Kidney epithelial cell (primary cell): ENCODE data around the gene SMARCA2. TPM values are rescaled to one million over a fixed set of nuclear protein-coding genes. Genes with fewer than 3 reads are reported as not detected.

Source experiments
- DNase-seq: peaks from one replicate; pipeline ENCODE4 v3.0.0-alpha.2; 2010; ENCODE audit warnings: low read depth
- H3K27me3 ChIP-seq: 2 replicates; pipeline ENCODE4 v1.6.0; 2011; ENCODE audit warnings: low read length; ENCODE audit not compliant: control insufficient read depth, insufficient read depth
- H3K36me3 ChIP-seq: 2 replicates; pipeline ENCODE4 v1.5.1; 2011; ENCODE audit warnings: low read length; ENCODE audit not compliant: control insufficient read depth, insufficient read depth
- H3K4me3 ChIP-seq: 2 replicates; pipeline ENCODE4 v1.5.1; 2011; ENCODE audit warnings: low read depth, mild to moderate bottlenecking, control low read depth, low read length
- total RNA-seq: library from RNA; depleted of rRNA; stranded (reverse); fragments of >200 nt; gene quantifications from 2 replicates; pipeline ENCODE4 v1.2.3, GENCODE V29; 2015
- TF ChIP-seq, protein P1 (sequence below): IDR thresholded peaks from 2 replicates; pipeline ENCODE4 v1.5.1; 2011; ENCODE audit warnings: mild to moderate bottlenecking, moderate library complexity, low read length, control low read depth, inconsistent platforms; ENCODE audit not compliant: insufficient read depth, poor library complexity, severe bottlenecking

SMARCA2 gene
- total RNA-seq, 1 donor from 2014 or later, result 34.3 TPM

DNA sequence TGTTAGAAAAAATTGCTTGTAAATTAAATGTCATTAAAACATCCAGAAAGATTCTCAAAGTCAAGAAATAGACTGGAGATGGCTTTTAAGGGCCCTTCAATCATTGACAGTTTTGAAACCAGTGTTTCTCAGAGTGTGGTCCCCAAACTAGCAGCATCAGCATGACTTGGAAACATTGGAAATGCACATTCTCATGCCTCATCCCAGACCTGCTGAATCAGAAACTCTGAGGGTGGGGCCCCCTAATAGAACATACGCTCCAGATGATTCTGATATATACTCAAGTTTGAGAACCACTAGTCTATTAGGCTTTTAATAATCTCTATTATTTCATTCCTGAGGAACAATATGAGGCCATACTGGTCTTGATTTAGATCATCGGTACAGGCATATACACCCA is 181.6 kb downstream of the SMARCA2 start:
- H3K4me3 ChIP-seq, result no peak overlapping the region
- no peak for DNase-seq
- TF ChIP-seq, protein P1, sequence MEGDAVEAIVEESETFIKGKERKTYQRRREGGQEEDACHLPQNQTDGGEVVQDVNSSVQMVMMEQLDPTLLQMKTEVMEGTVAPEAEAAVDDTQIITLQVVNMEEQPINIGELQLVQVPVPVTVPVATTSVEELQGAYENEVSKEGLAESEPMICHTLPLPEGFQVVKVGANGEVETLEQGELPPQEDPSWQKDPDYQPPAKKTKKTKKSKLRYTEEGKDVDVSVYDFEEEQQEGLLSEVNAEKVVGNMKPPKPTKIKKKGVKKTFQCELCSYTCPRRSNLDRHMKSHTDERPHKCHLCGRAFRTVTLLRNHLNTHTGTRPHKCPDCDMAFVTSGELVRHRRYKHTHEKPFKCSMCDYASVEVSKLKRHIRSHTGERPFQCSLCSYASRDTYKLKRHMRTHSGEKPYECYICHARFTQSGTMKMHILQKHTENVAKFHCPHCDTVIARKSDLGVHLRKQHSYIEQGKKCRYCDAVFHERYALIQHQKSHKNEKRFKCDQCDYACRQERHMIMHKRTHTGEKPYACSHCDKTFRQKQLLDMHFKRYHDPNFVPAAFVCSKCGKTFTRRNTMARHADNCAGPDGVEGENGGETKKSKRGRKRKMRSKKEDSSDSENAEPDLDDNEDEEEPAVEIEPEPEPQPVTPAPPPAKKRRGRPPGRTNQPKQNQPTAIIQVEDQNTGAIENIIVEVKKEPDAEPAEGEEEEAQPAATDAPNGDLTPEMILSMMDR, result no peak
- no peaks in the 10 kb centered on the region for H3K36me3 ChIP-seq
- H3K27me3 ChIP-seq, result no peaks in the 10 kb centered on the region

DNA sequence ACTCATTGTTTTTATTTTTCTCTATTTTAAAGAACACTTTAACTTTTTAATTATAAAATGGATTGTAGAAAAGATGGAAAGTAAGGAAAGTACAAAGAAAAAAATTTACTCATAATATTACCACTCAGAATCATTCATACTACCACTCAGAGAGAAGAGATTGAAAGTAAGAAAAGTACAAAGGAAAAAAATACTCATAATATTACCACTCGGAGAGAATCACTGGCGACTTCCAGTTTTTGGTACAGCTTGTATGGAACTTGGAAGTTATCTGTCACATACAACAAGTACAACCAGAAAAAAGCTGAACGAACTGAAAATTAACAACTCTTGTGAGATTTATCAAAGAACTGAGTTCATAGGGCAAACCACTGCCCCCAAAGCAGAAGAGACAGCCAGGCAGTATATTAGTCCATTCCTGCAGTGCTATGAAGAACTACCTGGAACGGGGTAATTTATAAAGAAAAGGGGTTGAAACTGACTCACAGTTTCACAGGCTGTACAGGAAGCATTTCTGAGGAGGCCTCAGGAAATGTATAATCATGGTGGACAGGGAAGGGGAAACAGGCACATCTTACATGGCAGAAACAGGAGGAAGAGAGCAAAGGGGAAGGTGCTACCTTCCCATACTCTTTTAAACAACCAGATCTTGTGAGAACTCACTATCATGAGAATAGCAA is 183.9 kb downstream of the SMARCA2 start:
- Histone ChIP-seq H3K36me3 (no peaks in the 10 kb centered on the region), H3K4me3 (no peak overlapping the region), H3K27me3 (no peaks in the 10 kb centered on the region)
- TF ChIP-seq, protein P1, result no peak
- no peak for DNase-seq

DNA sequence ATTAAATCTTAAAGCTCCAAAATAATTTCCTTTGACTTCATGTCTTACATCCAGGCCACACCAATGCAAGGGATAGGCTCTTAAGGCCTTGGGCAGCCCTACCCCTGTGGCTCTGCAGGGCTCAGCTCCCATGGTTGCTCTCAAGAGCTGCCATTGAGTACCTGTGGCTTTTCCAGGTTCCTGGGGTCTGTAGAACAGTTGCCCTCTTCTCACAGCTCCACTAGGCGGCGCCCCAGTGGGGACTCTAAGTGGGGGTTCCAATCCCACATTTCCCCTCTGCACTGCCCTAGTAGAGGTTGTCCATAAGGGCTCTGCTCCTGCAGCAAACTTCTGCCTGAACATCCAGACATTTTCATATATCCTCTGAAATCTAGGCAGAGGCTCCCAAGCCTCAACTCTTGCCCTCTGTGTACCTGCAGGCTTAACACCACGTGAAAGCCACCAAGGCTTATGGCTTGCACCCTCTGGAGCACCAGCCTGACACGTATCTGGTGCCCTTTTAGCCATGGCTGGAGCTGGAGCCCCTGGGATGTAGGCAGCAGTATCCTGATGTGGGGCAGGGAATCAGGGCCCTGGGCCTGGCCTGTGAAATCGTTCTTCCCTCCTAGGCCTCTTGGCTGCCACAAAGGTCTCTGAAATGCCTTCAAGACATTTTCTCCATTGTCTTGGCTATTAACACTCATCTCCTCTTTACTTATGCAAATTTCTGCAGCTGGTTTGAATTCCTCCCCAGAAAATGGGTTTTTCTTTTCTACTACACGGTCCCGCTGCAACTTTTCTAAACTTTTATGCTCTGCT is 185.1 kb downstream of the SMARCA2 start:
- TF ChIP-seq, protein P1, result no peak
- Histone ChIP-seq H3K36me3 (no peaks in the 10 kb centered on the region), H3K4me3 (no peak overlapping the region), H3K27me3 (no peaks in the 10 kb centered on the region)
- no peak for DNase-seq

DNA sequence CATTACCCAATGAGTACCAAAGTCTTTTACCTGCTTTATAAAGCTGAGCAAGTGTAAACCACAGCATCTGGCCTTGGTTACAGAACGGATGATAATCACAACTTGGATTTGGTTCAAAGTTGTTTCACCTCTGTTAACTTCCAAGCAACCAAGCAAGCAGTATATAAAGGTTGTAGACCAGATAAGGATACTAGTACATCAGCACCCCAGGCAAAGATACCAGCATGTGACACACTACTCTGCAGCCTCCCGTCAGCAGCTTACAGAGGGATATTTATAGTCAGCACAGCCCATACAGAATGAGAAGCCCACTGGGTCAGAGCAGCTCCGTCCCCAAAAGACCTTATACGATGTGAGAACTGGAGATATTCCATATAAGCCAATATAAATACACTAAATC is 193.3 kb downstream of the SMARCA2 start:
- no peak overlapping the region for H3K4me3 ChIP-seq

DNA sequence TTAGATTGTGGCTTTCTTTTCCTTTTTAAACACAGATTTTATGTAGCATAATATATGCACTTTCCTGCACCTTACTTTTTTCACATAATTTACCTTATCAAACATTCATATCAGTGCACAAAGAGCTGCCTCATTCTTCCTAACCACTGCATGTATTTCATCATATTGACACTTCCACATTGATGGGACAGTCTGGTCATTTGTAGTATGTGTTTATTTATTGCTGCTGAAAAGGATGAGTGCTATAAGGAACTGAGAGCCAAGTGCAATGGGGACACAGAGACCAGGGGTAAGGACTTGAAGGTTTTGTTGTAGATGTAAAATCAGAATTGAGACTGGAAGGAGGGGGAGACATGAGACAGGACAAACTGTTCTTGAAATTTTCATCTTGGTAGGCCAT is 193.8 kb downstream of the SMARCA2 start:
- TF ChIP-seq, protein P1, result no peak

More for the DNA sequence above, 193.3 kb downstream of the SMARCA2 start:
- DNase-seq, result no peak
- no peaks in the 10 kb centered on the region for H3K36me3 ChIP-seq
- TF ChIP-seq, protein P1, result no peak
- H3K27me3 ChIP-seq, result no peaks in the 10 kb centered on the region

DNA sequence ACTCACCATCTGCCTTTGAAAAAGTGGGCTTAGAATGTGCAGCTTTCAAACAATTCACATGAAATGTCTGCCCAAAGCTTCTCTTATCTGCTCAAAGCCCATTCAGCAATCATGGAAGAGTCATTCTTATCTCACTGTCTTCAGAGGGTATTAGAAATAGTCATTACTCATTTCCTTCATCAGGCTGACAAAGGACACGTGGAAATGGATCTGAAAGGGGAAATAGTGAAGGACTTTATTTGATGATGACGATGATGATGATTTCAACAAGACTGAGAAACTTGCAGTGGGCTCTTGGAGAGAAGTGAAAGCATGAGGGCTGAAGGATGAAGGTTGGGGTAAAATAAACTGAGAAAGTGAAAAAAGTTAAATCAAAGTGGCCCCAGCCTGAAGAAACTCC is 194.3 kb downstream of the SMARCA2 start:
- no peak overlapping the region for H3K4me3 ChIP-seq
- no peak for DNase-seq

More for the DNA sequence above, 193.8 kb downstream of the SMARCA2 start:
- no peaks in the 10 kb centered on the region for H3K36me3 ChIP-seq
- H3K4me3 ChIP-seq, result no peak overlapping the region
- no peaks in the 10 kb centered on the region for H3K27me3 ChIP-seq
- DNase-seq, result no peak

More for the DNA sequence above, 194.3 kb downstream of the SMARCA2 start:
- H3K27me3 ChIP-seq, result no peaks in the 10 kb centered on the region
- TF ChIP-seq, protein P1, result no peak
- H3K36me3 ChIP-seq, result no peaks in the 10 kb centered on the region
